ENCODE results near the gene OR13C8. TPM values are rescaled to one million over a fixed set of nuclear protein-coding genes. Genes with fewer than 3 reads are reported as not detected.

The OR13C8 gene
- total and polyA plus RNA-seq, 3 experiments from 2014 or later, result not detected

- Histone ChIP-seq H3K27me3 (ENCODE audit: insufficient read depth, low read length, poor library complexity, severe bottlenecking) (no peaks in the 10 kb centered on the region), H3K4me3 (ENCODE audit: low read length) (no peak overlapping the region), H3K4me1 (ENCODE audit: insufficient read depth, low read length) (no peaks in the 10 kb centered on the region), H3K27ac (ENCODE audit: low read depth, low read length) (no peak overlapping the region), H3K36me3 (ENCODE audit: insufficient read depth, low read length) (no peaks in the 10 kb centered on the region), H3K9me3 (ENCODE audit: low read length) (no peaks in the 10 kb centered on the region)
- Mint-ChIP-seq H3K4me1 (no peaks in the 10 kb centered on the region), H3K4me3 (no peak overlapping the region), H3K36me3 (no peaks in the 10 kb centered on the region), H3K27me3 (no peaks in the 10 kb centered on the region), H3K9me3 (peaks cover 4 to 20% (median 7%) of the 10 kb centered on the region in 5 donors), H3K27ac (no peak overlapping the region)
- no peak for DNase-seq
- ChIA-PET POLR2A (interaction anchor here (0.6 kb wide), 1 partner anchor 160 kb away, joined by 3 read pairs; no protein-coding TSS in a partner anchor), CTCF (no interaction called here)
Measured at GRCh38 chr9:104556830-104557634, 11.9 kb upstream of the OR13C8 start.

- H3K27me3 Mint-ChIP-seq, result no peaks in the 10 kb centered on the region
- no peak overlapping the region for H3K4me3 ChIP-seq (ENCODE audit: low read length)
- no peaks in the 10 kb centered on the region for H3K36me3 ChIP-seq (ENCODE audit: insufficient read depth, low read length)
- POLR2A ChIA-PET, result no interaction called here
- DNase-seq, result no peak
- H3K4me1 ChIP-seq (ENCODE audit: insufficient read depth, low read length), result no peaks in the 10 kb centered on the region
- no peaks in the 10 kb centered on the region for H3K9me3 ChIP-seq (ENCODE audit: low read length)
- CTCF ChIA-PET, result no interaction called here
- no peak overlapping the region for H3K4me3 Mint-ChIP-seq
- no peaks in the 10 kb centered on the region for H3K4me1 Mint-ChIP-seq
- no peak overlapping the region for H3K27ac Mint-ChIP-seq
- H3K27ac ChIP-seq (ENCODE audit: low read depth, low read length), result no peak overlapping the region
- peaks cover 0 to 9% (median 6%) of the 10 kb centered on the region in 5 donors for H3K9me3 Mint-ChIP-seq
- H3K36me3 Mint-ChIP-seq, result no peaks in the 10 kb centered on the region
- H3K27me3 ChIP-seq (ENCODE audit: insufficient read depth, low read length, poor library complexity, severe bottlenecking), result no peaks in the 10 kb centered on the region
Measured at GRCh38 chr9:104564358-104564757, 4.6 kb upstream of the OR13C8 start.

- no peaks in the 10 kb centered on the region for H3K27me3 ChIP-seq (ENCODE audit: insufficient read depth, low read length, poor library complexity, severe bottlenecking)
- Mint-ChIP-seq H3K27ac (no peak overlapping the region), H3K4me1 (no peaks in the 10 kb centered on the region), H3K27me3 (no peaks in the 10 kb centered on the region), H3K36me3 (no peaks in the 10 kb centered on the region), H3K9me3 (peaks cover 6 to 13% (median 6%) of the 10 kb centered on the region in 5 donors), H3K4me3 (no peak overlapping the region)
- H3K36me3 ChIP-seq (ENCODE audit: insufficient read depth, low read length), result no peaks in the 10 kb centered on the region
- H3K9me3 ChIP-seq (ENCODE audit: low read length), result no peaks in the 10 kb centered on the region
- ChIA-PET POLR2A (no interaction called here), CTCF (no interaction called here)
- H3K4me1 ChIP-seq (ENCODE audit: insufficient read depth, low read length), result no peaks in the 10 kb centered on the region
- H3K4me3 ChIP-seq (ENCODE audit: low read length), result no peak overlapping the region
- no peak for DNase-seq
- no peak overlapping the region for H3K27ac ChIP-seq (ENCODE audit: low read depth, low read length)
Measured at GRCh38 chr9:104572612-104573011, 3.6 kb downstream of the OR13C8 start.

GRCh38 chr9:104575456-104575855, 6.5 kb downstream of the OR13C8 start:
- no peaks in the 10 kb centered on the region for H3K36me3 ChIP-seq (ENCODE audit: insufficient read depth, low read length)
- Mint-ChIP-seq H3K9me3 (peaks cover 0 to 12% (median 6%) of the 10 kb centered on the region in 5 donors), H3K27ac (no peak overlapping the region), H3K4me3 (no peak overlapping the region), H3K36me3 (no peaks in the 10 kb centered on the region), H3K4me1 (no peaks in the 10 kb centered on the region), H3K27me3 (no peaks in the 10 kb centered on the region)
- no peaks in the 10 kb centered on the region for H3K4me1 ChIP-seq (ENCODE audit: insufficient read depth, low read length)
- ChIA-PET POLR2A (no interaction called here), CTCF (no interaction called here)
- H3K4me3 ChIP-seq (ENCODE audit: low read length), result no peak overlapping the region
- no peak for DNase-seq
- H3K9me3 ChIP-seq (ENCODE audit: low read length), result no peaks in the 10 kb centered on the region
- H3K27me3 ChIP-seq (ENCODE audit: insufficient read depth, low read length, poor library complexity, severe bottlenecking), result no peaks in the 10 kb centered on the region
- H3K27ac ChIP-seq (ENCODE audit: low read depth, low read length), result no peak overlapping the region

GRCh38 chr9:104577263-104577662, 8.3 kb downstream of the OR13C8 start:
- no peaks in the 10 kb centered on the region for H3K9me3 ChIP-seq (ENCODE audit: low read length)
- CTCF ChIA-PET, result no interaction called here
- no peak for DNase-seq
- Mint-ChIP-seq H3K4me3 (no peak overlapping the region), H3K4me1 (no peaks in the 10 kb centered on the region), H3K9me3 (peaks cover 0 to 9% (median 6%) of the 10 kb centered on the region in 5 donors), H3K27ac (no peak overlapping the region), H3K36me3 (no peaks in the 10 kb centered on the region), H3K27me3 (no peaks in the 10 kb centered on the region)
- POLR2A ChIA-PET, result no interaction called here
- no peak overlapping the region for H3K27ac ChIP-seq (ENCODE audit: low read depth, low read length)
- no peaks in the 10 kb centered on the region for H3K27me3 ChIP-seq (ENCODE audit: insufficient read depth, low read length, poor library complexity, severe bottlenecking)
- H3K36me3 ChIP-seq (ENCODE audit: insufficient read depth, low read length), result no peaks in the 10 kb centered on the region
- H3K4me3 ChIP-seq (ENCODE audit: low read length), result no peak overlapping the region
- no peaks in the 10 kb centered on the region for H3K4me1 ChIP-seq (ENCODE audit: insufficient read depth, low read length)

- no peaks in the 10 kb centered on the region for H3K27me3 Mint-ChIP-seq
- CTCF ChIA-PET, result no interaction called here
Measured at GRCh38 chr9:104580562-104580961, 11.6 kb downstream of the OR13C8 start.

GRCh38 chr9:104586496-104587180, 17.7 kb downstream of the OR13C8 start:
- Mint-ChIP-seq H3K36me3 (no peaks in the 10 kb centered on the region), H3K9me3 (peaks cover 0 to 2% (median 0%) of the 10 kb centered on the region in 5 donors), H3K27ac (no peak overlapping the region), H3K27me3 (no peaks in the 10 kb centered on the region), H3K4me1 (no peaks in the 10 kb centered on the region), H3K4me3 (no peak overlapping the region)
- H3K4me1 ChIP-seq (ENCODE audit: insufficient read depth, low read length), result no peaks in the 10 kb centered on the region
- no peaks in the 10 kb centered on the region for H3K36me3 ChIP-seq (ENCODE audit: insufficient read depth, low read length)
- no peaks in the 10 kb centered on the region for H3K9me3 ChIP-seq (ENCODE audit: low read length)
- no peak overlapping the region for H3K27ac ChIP-seq (ENCODE audit: low read depth, low read length)
- H3K4me3 ChIP-seq (ENCODE audit: low read length), result no peak overlapping the region
- ChIA-PET POLR2A (no interaction called here), CTCF (no interaction called here)
- H3K27me3 ChIP-seq (ENCODE audit: insufficient read depth, low read length, poor library complexity, severe bottlenecking), result no peaks in the 10 kb centered on the region
- no peak for DNase-seq

More at GRCh38 chr9:104580562-104580961, 11.6 kb downstream of the OR13C8 start:
- POLR2A ChIA-PET, result no interaction called here
- Histone ChIP-seq H3K36me3 (ENCODE audit: insufficient read depth, low read length) (no peaks in the 10 kb centered on the region), H3K27ac (ENCODE audit: low read depth, low read length) (no peak overlapping the region), H3K4me1 (ENCODE audit: insufficient read depth, low read length) (no peaks in the 10 kb centered on the region), H3K27me3 (ENCODE audit: insufficient read depth, low read length, poor library complexity, severe bottlenecking) (no peaks in the 10 kb centered on the region), H3K4me3 (ENCODE audit: low read length) (no peak overlapping the region), H3K9me3 (ENCODE audit: low read length) (no peaks in the 10 kb centered on the region)
- Mint-ChIP-seq H3K9me3 (peaks cover 0 to 1% (median 0%) of the 10 kb centered on the region in 5 donors), H3K4me3 (no peak overlapping the region), H3K36me3 (no peaks in the 10 kb centered on the region), H3K4me1 (no peaks in the 10 kb centered on the region), H3K27ac (no peak overlapping the region)
- DNase-seq, result no peak

- ChIA-PET POLR2A (no interaction called here), CTCF (no interaction called here)
- no peaks in the 10 kb centered on the region for H3K36me3 ChIP-seq (ENCODE audit: insufficient read depth, low read length)
Measured at GRCh38 chr9:104589626-104590025, 20.7 kb downstream of the OR13C8 start.

More at GRCh38 chr9:104589626-104590025, 20.7 kb downstream of the OR13C8 start:
- Mint-ChIP-seq H3K27me3 (no peaks in the 10 kb centered on the region), H3K36me3 (no peaks in the 10 kb centered on the region), H3K4me1 (no peaks in the 10 kb centered on the region), H3K9me3 (peaks cover 0 to 18% (median 4%) of the 10 kb centered on the region in 5 donors), H3K4me3 (no peak overlapping the region), H3K27ac (no peak overlapping the region)
- no peaks in the 10 kb centered on the region for H3K27me3 ChIP-seq (ENCODE audit: insufficient read depth, low read length, poor library complexity, severe bottlenecking)
- H3K4me1 ChIP-seq (ENCODE audit: insufficient read depth, low read length), result no peaks in the 10 kb centered on the region
- H3K9me3 ChIP-seq (ENCODE audit: low read length), result no peaks in the 10 kb centered on the region
- no peak overlapping the region for H3K4me3 ChIP-seq (ENCODE audit: low read length)
- no peak for DNase-seq
- no peak overlapping the region for H3K27ac ChIP-seq (ENCODE audit: low read depth, low read length)

Measured in CD8-positive, alpha-beta memory T cell (primary cell).